Activated gamma-delta T cell treated with Interleukin-2 at 50 U/mL for 16 hours (primary cell): ENCODE measurements around the gene CLASP1.
A peak's percentile ranks its signal among the peaks of the same experiment; 100 is the strongest.
"Not testable (repeated sequence)": the region's sequence is repeated elsewhere in the genome, so short reads cannot be mapped to it uniquely, and the experiment has no call there.

Experiments used
- DNase-seq: peaks from one replicate; pipeline ENCODE4 v3.0.0-alpha.2; 2020

The CLASP1 gene

GRCh38 chr2:121340926-121341325 is 308.3 kb downstream of the CLASP1 start:
- DNase-seq = no peak

GRCh38 chr2:121338281-121338680 is 311.0 kb downstream of the CLASP1 start:
- DNase-seq = no peak

- no peak for DNase-seq
Observed at GRCh38 chr2:121336528-121337294, 312.6 kb downstream of the CLASP1 start.

- no peak for DNase-seq
Observed at GRCh38 chr2:121335294-121336290, 313.7 kb downstream of the CLASP1 start.

GRCh38 chr2:121334581-121335293 is 314.5 kb downstream of the CLASP1 start:
- DNase-seq = no peak

GRCh38 chr2:121333834-121334558 is 315.3 kb downstream of the CLASP1 start:
- no peak for DNase-seq

GRCh38 chr2:121333231-121333630 is 316.0 kb downstream of the CLASP1 start:
- no peak for DNase-seq

- DNase-seq = not testable (repeated sequence)
Observed at GRCh38 chr2:121331324-121331723, 317.9 kb downstream of the CLASP1 start.

GRCh38 chr2:121330921-121331320 is 318.3 kb downstream of the CLASP1 start:
- no peak for DNase-seq

GRCh38 chr2:121329786-121330185 is 319.5 kb downstream of the CLASP1 start:
- no peak for DNase-seq

GRCh38 chr2:121326628-121327027 is 322.6 kb downstream of the CLASP1 start:
- no peak for DNase-seq

GRCh38 chr2:121324601-121325000 is 324.7 kb downstream of the CLASP1 start:
- no peak for DNase-seq

GRCh38 chr2:121321476-121321875 is 327.8 kb downstream of the CLASP1 start:
- DNase-seq = no peak

- DNase-seq = no peak
Observed at GRCh38 chr2:121319941-121320340, 329.3 kb downstream of the CLASP1 start.

GRCh38 chr2:121316986-121317385 is 332.3 kb downstream of the CLASP1 start:
- no peak for DNase-seq

GRCh38 chr2:121313701-121314100 is 335.6 kb downstream of the CLASP1 start:
- DNase-seq = not testable (repeated sequence)

GRCh38 chr2:121309801-121310200 is 339.5 kb downstream of the CLASP1 start:
- peak; percentile 49 for DNase-seq

GRCh38 chr2:121309323-121309722 is 339.9 kb downstream of the CLASP1 start:
- no peak for DNase-seq

GRCh38 chr2:121307048-121307447 is 342.2 kb downstream of the CLASP1 start:
- no peak for DNase-seq

- no peak for DNase-seq
Observed at GRCh38 chr2:121304941-121305340, 344.3 kb downstream of the CLASP1 start.

GRCh38 chr2:121303531-121304263 is 345.6 kb downstream of the CLASP1 start:
- no peak for DNase-seq

GRCh38 chr2:121301190-121301589 is 348.1 kb downstream of the CLASP1 start:
- not testable (repeated sequence) for DNase-seq
